Transverse colon (tissue), 3 donors: ENCODE measurements around the gene LRIG1.

Experiments
- POLR2A ChIP-seq: fragments of 450-650 bp; IDR thresholded peaks from one replicate; pipeline ENCODE4 v1.6.1; 2016; ENCODE audit warnings: antibody characterized with exemption, mild to moderate bottlenecking, moderate library complexity
- TF ChIP-seq, protein P1 (sequence below), 5 experiments: fragments of 200-600 bp in 3 of 5; fragments of 450-650 bp in 2 of 5; sonication (generic) in 3 of 5; IDR thresholded peaks; 1 replicate in 2 of 5; 2 replicates in 3 of 5; pipeline ENCODE4 v1.5.1; 2016 to 2017; ENCODE audit warnings: antibody characterized with exemption in 5 of 5, inconsistent platforms in 3 of 5, mild to moderate bottlenecking in 2 of 5, moderate library complexity in 1 of 5

DNA sequence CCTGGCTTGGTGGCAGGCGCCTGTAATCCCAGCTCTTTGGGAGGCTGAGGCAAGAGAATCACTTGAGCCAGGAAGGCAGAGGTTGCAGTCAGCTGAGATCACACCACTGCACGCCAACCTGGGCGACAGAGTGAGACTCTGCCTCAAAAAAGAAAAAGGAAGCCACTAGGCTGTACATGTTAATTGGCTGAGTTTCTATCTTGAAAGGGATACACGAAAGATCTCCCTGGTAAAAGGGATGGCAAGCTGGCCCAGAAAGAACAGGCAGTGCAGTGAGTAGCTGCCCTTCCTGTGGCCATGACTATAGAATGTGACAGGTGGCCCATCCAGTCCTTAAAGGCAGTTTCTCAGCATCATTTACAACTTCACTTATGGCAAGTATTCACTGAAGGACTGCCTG is 12.3 kb downstream of the LRIG1 start:
- no peak for TF ChIP-seq POLR2A
- TF ChIP-seq, protein P1, sequence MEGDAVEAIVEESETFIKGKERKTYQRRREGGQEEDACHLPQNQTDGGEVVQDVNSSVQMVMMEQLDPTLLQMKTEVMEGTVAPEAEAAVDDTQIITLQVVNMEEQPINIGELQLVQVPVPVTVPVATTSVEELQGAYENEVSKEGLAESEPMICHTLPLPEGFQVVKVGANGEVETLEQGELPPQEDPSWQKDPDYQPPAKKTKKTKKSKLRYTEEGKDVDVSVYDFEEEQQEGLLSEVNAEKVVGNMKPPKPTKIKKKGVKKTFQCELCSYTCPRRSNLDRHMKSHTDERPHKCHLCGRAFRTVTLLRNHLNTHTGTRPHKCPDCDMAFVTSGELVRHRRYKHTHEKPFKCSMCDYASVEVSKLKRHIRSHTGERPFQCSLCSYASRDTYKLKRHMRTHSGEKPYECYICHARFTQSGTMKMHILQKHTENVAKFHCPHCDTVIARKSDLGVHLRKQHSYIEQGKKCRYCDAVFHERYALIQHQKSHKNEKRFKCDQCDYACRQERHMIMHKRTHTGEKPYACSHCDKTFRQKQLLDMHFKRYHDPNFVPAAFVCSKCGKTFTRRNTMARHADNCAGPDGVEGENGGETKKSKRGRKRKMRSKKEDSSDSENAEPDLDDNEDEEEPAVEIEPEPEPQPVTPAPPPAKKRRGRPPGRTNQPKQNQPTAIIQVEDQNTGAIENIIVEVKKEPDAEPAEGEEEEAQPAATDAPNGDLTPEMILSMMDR (IDR thresholded peaks at IDR 0.05), result no peak
